Measurements from ENCODE around the gene CCNY. TPM values are rescaled to one million over a fixed set of nuclear protein-coding genes. Genes with fewer than 3 reads are reported as not detected.
"Not testable (repeated sequence)": the region's sequence is repeated elsewhere in the genome, so short reads cannot be mapped to it uniquely, and the experiment has no call there.

CCNY gene
- total RNA-seq, 4 donors from 2014 or later, result 23.9 to 68.1 (median 39.5) TPM

DNA sequence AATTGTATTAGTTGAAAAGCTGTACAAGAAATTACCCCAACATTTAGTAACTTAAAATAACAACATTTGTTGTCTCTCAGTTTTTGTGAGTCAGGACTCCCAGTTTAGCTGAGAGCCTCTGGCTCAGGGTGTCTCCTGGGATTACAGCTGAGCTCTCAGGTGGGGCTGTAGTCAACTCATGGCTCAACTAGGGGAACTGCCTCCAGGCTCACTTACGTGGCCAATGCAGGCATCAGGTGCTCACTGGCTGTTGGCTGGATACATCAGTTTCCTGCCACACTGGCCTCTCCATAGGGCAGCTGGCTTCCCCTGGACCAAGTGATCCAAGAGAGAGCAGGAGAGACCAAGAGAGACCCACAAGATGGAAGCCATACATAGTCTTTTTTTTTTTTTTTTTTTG is 17.5 kb downstream of the CCNY start:
- H3K36me3 ChIP-seq, result no peaks in the 10 kb centered on the region
- in situ Hi-C loops (cut with MboI; ENCODE audit: low sequenced_read_pairs in 4 of 4), result no loop called here
- DNase-seq (peak; percentile 45 to 70), ATAC-seq (peak; percentile 93 to 94)
- no peak for TF ChIP-seq POLR2A (IDR thresholded peaks at IDR 0.05)
- TF ChIP-seq, protein P1, sequence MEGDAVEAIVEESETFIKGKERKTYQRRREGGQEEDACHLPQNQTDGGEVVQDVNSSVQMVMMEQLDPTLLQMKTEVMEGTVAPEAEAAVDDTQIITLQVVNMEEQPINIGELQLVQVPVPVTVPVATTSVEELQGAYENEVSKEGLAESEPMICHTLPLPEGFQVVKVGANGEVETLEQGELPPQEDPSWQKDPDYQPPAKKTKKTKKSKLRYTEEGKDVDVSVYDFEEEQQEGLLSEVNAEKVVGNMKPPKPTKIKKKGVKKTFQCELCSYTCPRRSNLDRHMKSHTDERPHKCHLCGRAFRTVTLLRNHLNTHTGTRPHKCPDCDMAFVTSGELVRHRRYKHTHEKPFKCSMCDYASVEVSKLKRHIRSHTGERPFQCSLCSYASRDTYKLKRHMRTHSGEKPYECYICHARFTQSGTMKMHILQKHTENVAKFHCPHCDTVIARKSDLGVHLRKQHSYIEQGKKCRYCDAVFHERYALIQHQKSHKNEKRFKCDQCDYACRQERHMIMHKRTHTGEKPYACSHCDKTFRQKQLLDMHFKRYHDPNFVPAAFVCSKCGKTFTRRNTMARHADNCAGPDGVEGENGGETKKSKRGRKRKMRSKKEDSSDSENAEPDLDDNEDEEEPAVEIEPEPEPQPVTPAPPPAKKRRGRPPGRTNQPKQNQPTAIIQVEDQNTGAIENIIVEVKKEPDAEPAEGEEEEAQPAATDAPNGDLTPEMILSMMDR (IDR thresholded peaks at IDR 0.05 in 4 of 5, conservative IDR thresholded peaks at IDR 0.05 in 1 of 5), result no peak
- no peak overlapping the region for H3K4me3 ChIP-seq
- H3K4me1 ChIP-seq, result peaks cover 56% of the 10 kb centered on the region in 2 donors
- H3K9me3 ChIP-seq, result no peaks in the 10 kb centered on the region
- H3K27me3 ChIP-seq, result no peaks in the 10 kb centered on the region
- H3K27ac ChIP-seq, result peak overlapping the region; percentile 33 to 63 (median 46)
- intact Hi-C loops (cut with DNase I; ENCODE audit: low total_unique reads), result loop anchor here (5.0 kb wide), 1 partner anchor 227 kb away; the partner anchor contains the start of gene CREM

DNA sequence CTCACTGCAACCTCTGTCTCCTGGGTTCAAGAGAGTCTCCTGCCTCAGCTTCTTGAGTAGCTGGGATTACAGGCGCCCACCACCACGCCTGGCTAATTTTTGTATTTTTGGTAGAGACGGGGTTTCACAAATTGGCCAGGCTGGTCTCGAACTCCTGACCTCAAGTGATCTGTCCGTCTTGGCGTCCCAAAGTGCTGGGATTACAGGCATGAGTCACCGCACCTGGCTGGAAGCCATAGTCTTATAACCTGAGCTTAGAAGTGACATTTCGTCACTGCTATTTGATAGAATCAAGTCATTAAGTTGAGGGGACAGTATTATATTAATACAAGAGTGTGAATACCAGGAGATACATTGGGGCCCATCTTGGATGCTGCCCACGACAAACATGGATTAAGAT is 17.9 kb downstream of the CCNY start:
- intact Hi-C loops (cut with DNase I; ENCODE audit: low total_unique reads), result loop anchor here (5.0 kb wide), 1 partner anchor 227 kb away; the partner anchor contains the start of gene CREM
- H3K4me1 ChIP-seq, result peaks cover 51 to 52% of the 10 kb centered on the region in 2 donors
- in situ Hi-C loops (cut with MboI; ENCODE audit: low sequenced_read_pairs in 4 of 4); H3K27me3 ChIP-seq; H3K9me3 ChIP-seq; H3K36me3 ChIP-seq; ATAC-seq; H3K4me3 ChIP-seq; DNase-seq: not testable (repeated sequence)
- H3K27ac ChIP-seq, result peak overlapping the region in 2 of 4 donors; percentile 40 to 63

DNA sequence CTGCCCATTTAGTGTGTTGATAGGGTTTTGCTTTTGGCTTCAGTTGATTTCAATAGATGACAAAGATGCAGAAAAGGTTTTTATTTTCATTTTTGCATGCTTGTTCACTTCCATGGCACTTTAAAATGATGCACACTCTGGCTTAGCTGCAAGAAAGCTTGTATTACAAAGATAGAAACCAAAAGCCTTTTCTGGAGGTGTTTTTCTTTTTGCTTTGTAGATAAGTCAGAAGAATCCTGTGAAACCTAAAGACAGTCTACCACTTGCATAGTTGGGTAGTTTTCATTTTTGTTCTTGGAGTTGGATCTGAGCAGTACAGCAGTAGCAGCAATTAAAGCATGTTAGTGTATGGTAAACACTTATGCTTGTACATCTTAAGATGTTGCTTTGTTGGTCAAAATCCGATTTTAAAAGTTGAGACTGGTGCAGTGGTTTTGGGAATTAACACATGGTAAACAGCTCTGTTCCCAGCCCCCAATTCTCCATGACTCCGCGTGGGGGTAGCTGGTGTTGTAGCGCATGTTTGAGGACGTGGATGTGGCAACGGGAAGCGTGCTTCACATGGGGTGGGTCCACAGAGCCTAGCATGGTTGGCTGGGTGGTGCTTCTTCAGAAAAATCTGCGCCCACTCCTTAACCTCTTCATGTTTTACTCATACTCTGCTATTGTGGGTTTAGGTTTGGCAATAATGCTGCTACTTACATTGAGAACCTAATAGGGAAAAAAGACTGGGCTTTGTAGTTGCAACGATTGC is 19.8 kb downstream of the CCNY start:
- Histone ChIP-seq H3K4me3 (no peak overlapping the region), H3K9me3 (no peaks in the 10 kb centered on the region), H3K4me1 (peaks cover 32 to 36% of the 10 kb centered on the region in 2 donors), H3K27me3 (no peaks in the 10 kb centered on the region), H3K27ac (no peak overlapping the region), H3K36me3 (no peaks in the 10 kb centered on the region)
- intact Hi-C loops (cut with DNase I; ENCODE audit: low total_unique reads), result no loop called here
- TF ChIP-seq, protein P1 (IDR thresholded peaks at IDR 0.05 in 4 of 5, conservative IDR thresholded peaks at IDR 0.05 in 1 of 5), result no peak
- TF ChIP-seq POLR2A (IDR thresholded peaks at IDR 0.05), result no peak
- ATAC-seq, result no peak
- DNase-seq, result no peak
- in situ Hi-C loops (cut with MboI; ENCODE audit: low sequenced_read_pairs in 4 of 4), result no loop called here

DNA sequence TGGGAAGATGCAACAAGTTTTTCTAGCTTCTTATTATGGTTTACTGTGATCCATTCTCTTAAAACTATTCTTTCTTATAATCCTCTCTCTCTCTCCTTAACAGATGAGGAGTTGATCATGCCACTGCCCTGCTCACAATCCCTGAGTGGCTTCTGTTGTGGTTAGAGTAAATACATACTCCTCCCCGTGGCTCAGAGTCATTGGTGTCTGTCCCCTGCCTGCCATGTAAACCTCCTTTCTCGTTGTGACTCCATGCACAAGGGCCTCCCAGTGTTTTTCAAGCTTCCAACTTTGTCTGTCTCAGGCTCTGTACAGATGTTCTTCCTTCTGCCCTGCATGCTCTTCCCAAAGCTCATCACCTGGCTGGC is 20.4 kb downstream of the CCNY start:
- Histone ChIP-seq H3K27me3 (no peaks in the 10 kb centered on the region), H3K4me3 (no peak overlapping the region), H3K27ac (no peak overlapping the region), H3K36me3 (no peaks in the 10 kb centered on the region), H3K9me3 (no peaks in the 10 kb centered on the region), H3K4me1 (peaks cover 27 to 31% of the 10 kb centered on the region in 2 donors)
- no peak for ATAC-seq
- in situ Hi-C loops (cut with MboI; ENCODE audit: low sequenced_read_pairs in 4 of 4), result no loop called here
- TF ChIP-seq POLR2A (IDR thresholded peaks at IDR 0.05), result no peak
- TF ChIP-seq, protein P1 (IDR thresholded peaks at IDR 0.05 in 4 of 5, conservative IDR thresholded peaks at IDR 0.05 in 1 of 5), result no peak
- intact Hi-C loops (cut with DNase I; ENCODE audit: low total_unique reads), result no loop called here
- no peak for DNase-seq

DNA sequence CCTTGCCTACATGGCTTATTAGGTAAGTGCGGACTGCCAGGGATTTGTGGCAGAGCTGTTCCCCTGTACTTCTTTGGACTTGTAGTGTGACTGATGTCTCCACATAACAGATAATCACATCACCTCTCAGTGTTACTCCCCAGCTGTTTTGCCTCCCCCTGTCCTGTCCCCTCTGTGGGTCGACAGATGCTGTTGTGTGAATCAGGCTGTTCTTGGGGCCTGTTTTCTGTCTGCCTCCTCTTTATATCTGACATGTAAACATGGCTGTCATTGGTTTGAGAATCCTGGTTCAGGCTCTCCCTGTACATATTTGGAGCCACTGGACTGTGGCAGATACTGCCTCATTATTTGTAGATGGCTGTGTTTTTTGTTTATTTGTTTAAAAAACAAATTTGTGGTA is 22.7 kb downstream of the CCNY start:
- H3K27me3 ChIP-seq, result no peaks in the 10 kb centered on the region
- TF ChIP-seq POLR2A (IDR thresholded peaks at IDR 0.05), result no peak
- TF ChIP-seq, protein P1 (IDR thresholded peaks at IDR 0.05 in 4 of 5, conservative IDR thresholded peaks at IDR 0.05 in 1 of 5), result no peak

More for the DNA sequence above, 22.7 kb downstream of the CCNY start:
- no peak overlapping the region for H3K4me3 ChIP-seq
- H3K27ac ChIP-seq, result no peak overlapping the region
- no peak for ATAC-seq
- in situ Hi-C loops (cut with MboI; ENCODE audit: low sequenced_read_pairs in 4 of 4), result no loop called here
- H3K36me3 ChIP-seq, result no peaks in the 10 kb centered on the region
- peaks cover 13 to 16% of the 10 kb centered on the region in 2 donors for H3K4me1 ChIP-seq
- no peaks in the 10 kb centered on the region for H3K9me3 ChIP-seq
- intact Hi-C loops (cut with DNase I; ENCODE audit: low total_unique reads), result no loop called here
- no peak for DNase-seq
